ENCODE results near the gene DHRSX.

The DHRSX gene

DNA sequence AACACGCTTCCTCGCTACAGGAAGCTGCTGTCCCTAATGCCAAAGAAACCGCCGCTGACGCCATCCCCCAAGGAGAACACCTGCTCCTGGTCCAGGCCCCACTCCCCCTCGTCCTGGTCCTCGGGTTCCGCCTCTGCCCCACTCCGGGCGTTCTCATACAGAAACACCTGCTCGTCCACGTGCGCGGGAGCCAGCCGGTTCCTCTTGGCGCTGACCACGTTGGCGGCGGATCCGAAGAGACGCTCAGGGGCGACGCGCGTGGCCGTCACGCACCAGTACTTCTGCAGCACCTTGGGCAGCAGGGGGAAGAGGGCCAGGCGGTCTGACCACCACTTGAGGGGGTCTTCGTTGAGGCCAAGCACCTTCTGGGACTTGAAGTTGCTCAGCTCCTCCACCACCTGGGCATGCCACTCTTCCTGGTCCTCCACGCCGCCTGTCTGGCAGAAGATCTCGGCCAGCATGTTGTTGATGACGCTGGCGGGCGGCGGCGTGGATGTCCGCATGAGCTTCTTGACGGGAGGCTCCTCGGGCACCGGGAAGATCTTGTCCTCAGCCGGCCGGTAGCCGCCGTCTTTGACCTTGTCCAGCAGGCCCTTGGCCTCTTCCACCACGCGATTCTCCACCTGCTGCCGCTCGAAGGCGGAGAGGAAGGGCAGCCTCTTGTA lies 12.0 kb downstream of the DHRSX start:
- no peak for ATAC-seq
- TF ChIP-seq CSDC2 (CRISPR knock-in tag; IDR thresholded peaks at IDR 0.05) = no peak
- TF ChIP-seq, protein P1, sequence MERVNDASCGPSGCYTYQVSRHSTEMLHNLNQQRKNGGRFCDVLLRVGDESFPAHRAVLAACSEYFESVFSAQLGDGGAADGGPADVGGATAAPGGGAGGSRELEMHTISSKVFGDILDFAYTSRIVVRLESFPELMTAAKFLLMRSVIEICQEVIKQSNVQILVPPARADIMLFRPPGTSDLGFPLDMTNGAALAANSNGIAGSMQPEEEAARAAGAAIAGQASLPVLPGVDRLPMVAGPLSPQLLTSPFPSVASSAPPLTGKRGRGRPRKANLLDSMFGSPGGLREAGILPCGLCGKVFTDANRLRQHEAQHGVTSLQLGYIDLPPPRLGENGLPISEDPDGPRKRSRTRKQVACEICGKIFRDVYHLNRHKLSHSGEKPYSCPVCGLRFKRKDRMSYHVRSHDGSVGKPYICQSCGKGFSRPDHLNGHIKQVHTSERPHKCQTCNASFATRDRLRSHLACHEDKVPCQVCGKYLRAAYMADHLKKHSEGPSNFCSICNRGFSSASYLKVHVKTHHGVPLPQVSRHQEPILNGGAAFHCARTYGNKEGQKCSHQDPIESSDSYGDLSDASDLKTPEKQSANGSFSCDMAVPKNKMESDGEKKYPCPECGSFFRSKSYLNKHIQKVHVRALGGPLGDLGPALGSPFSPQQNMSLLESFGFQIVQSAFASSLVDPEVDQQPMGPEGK (CRISPR knock-in tag; IDR thresholded peaks at IDR 0.05; ENCODE audit: borderline replicate concordance) = no peak
- no peak for TF ChIP-seq ZFP3 (CRISPR knock-in tag; IDR thresholded peaks at IDR 0.05)
- no peak for TF ChIP-seq TOX (CRISPR knock-in tag; IDR thresholded peaks at IDR 0.05; ENCODE audit: borderline replicate concordance)
- TF ChIP-seq RARB (CRISPR knock-in tag; IDR thresholded peaks at IDR 0.05) = no peak
- no peak for TF ChIP-seq ZNF8 (CRISPR knock-in tag; IDR thresholded peaks at IDR 0.05)

DNA sequence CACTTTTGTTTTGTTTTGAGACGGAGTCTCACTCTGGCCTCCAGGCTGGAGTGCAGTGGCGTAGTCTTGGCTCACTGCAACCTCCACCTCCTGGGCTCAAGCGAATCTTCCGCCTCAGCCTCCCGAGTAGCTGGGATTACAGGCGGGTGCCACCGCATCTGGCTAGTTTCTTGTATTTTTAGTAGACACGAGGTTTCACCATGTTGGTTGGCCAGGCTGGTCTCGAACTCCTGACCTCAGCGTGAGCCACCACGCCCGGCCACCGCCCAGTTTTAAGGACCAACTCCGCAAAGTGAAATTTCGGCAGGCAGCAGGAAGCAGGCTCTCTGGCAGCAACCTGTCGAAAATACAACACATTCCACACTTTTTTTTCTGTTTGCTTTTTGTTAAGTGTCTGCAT lies 13.4 kb downstream of the DHRSX start:
- no peak for TF ChIP-seq ZFP30 (CRISPR knock-in tag; IDR thresholded peaks at IDR 0.05)
- TF ChIP-seq CREB5 (CRISPR knock-in tag; IDR thresholded peaks at IDR 0.05; ENCODE audit: low read depth) = no peak
- no peak for TF ChIP-seq CSDC2 (CRISPR knock-in tag; IDR thresholded peaks at IDR 0.05)
- TF ChIP-seq, protein P2, sequence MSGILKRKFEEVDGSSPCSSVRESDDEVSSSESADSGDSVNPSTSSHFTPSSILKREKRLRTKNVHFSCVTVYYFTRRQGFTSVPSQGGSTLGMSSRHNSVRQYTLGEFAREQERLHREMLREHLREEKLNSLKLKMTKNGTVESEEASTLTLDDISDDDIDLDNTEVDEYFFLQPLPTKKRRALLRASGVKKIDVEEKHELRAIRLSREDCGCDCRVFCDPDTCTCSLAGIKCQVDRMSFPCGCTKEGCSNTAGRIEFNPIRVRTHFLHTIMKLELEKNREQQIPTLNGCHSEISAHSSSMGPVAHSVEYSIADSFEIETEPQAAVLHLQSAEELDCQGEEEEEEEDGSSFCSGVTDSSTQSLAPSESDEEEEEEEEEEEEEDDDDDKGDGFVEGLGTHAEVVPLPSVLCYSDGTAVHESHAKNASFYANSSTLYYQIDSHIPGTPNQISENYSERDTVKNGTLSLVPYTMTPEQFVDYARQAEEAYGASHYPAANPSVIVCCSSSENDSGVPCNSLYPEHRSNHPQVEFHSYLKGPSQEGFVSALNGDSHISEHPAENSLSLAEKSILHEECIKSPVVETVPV (CRISPR knock-in tag; IDR thresholded peaks at IDR 0.05) = no peak
- no peak for TF ChIP-seq POU6F1 (CRISPR knock-in tag; IDR thresholded peaks at IDR 0.05; ENCODE audit: borderline replicate concordance, low read depth)
- TF ChIP-seq TOX (CRISPR knock-in tag; IDR thresholded peaks at IDR 0.05; ENCODE audit: borderline replicate concordance) = no peak
- TF ChIP-seq ISL1 (CRISPR knock-in tag; IDR thresholded peaks at IDR 0.05) = no peak
- TF ChIP-seq SNAI2 (CRISPR knock-in tag; IDR thresholded peaks at IDR 0.05) = no peak
- TF ChIP-seq PPARA (CRISPR knock-in tag; IDR thresholded peaks at IDR 0.05; ENCODE audit: borderline replicate concordance) = no peak
- no peak for TF ChIP-seq OSR1 (CRISPR knock-in tag; IDR thresholded peaks at IDR 0.05)
- no peak for ATAC-seq

DNA sequence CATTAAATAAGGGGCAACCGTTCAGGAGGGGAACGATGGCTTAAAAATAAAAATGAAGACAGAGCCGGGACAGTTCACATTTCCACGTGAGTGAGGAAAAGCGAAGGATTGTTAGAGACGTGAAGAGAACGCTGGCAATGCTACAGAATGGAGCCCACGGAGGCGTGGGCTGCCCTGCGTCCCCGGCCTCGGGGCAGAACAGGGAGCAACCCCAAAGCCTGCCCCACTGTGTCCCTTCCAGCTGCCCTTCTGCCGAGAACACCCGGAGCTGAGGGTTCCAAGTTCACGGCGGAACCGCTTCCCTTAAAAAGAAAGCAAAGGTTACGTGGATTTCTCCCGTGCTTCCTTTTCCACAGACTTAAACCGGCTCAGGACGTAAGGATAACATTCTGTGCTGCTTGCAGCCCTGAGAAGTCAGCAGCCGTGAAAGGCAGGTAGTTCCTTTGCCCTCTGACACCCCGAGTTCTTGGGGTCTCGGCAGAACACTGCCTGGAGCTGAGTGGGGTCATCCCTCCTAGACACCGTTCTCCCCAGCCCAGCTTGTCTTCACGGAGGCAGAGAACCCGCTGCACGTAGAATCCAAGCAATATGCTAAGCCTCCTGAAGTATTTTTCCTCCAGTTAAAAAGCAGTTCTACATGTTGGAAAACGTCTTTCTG lies 14.2 kb downstream of the DHRSX start:
- TF ChIP-seq ZFP3 (CRISPR knock-in tag; IDR thresholded peaks at IDR 0.05) (no peak), BACH2 (CRISPR knock-in tag; IDR thresholded peaks at IDR 0.05; ENCODE audit: borderline replicate concordance) (no peak), PPARA (CRISPR knock-in tag; IDR thresholded peaks at IDR 0.05; ENCODE audit: borderline replicate concordance) (no peak), TOX (CRISPR knock-in tag; IDR thresholded peaks at IDR 0.05; ENCODE audit: borderline replicate concordance) (no peak), CSDC2 (CRISPR knock-in tag; IDR thresholded peaks at IDR 0.05) (no peak), ARNTL (CRISPR knock-in tag; IDR thresholded peaks at IDR 0.05; ENCODE audit: borderline replicate concordance, low read depth) (no peak), TCF4 (CRISPR knock-in tag; IDR thresholded peaks at IDR 0.05; ENCODE audit: borderline replicate concordance) (no peak), RARB (CRISPR knock-in tag; IDR thresholded peaks at IDR 0.05) (no peak), OSR1 (CRISPR knock-in tag; IDR thresholded peaks at IDR 0.05) (no peak), POU6F1 (CRISPR knock-in tag; IDR thresholded peaks at IDR 0.05; ENCODE audit: borderline replicate concordance, low read depth) (no peak), ISL1 (CRISPR knock-in tag; IDR thresholded peaks at IDR 0.05) (no peak), ZNF8 (CRISPR knock-in tag; IDR thresholded peaks at IDR 0.05) (no peak), CREB5 (CRISPR knock-in tag; IDR thresholded peaks at IDR 0.05; ENCODE audit: low read depth) (no peak), SNAI2 (CRISPR knock-in tag; IDR thresholded peaks at IDR 0.05) (no peak), ZNF565 (CRISPR knock-in tag; conservative IDR thresholded peaks at IDR 0.05; ENCODE audit: low read depth) (no peak), GLIS3 (CRISPR knock-in tag; IDR thresholded peaks at IDR 0.05) (no peak), ZC3H10 (CRISPR knock-in tag; IDR thresholded peaks at IDR 0.05) (no peak)
- TF ChIP-seq, protein P1 (CRISPR knock-in tag; IDR thresholded peaks at IDR 0.05; ENCODE audit: borderline replicate concordance) = no peak
- no peak for ATAC-seq

All from SK-N-SH treated with all-trans-retinoic acid at 6 μM for 48 hours (cell line).